H1 (cell line): ENCODE measurements around the gene ARSB. TPM values are rescaled to one million over a fixed set of nuclear protein-coding genes. Genes with fewer than 3 reads are reported as not detected.

ENCODE experiments used
- CTCF ChIA-PET: fragments of 300-600 bp; sonication (Branson Sonifier 250); formaldehyde crosslinking; loops from one replicate; lab custom pipeline; 2021; ENCODE audit not compliant: partially characterized antibody; lab: Charles Lee
- POLR2A ChIA-PET: fragments of 300-600 bp; sonication (Branson Sonifier 250); formaldehyde crosslinking; loops from one replicate; lab custom pipeline; 2021; ENCODE audit warnings: inconsistent platforms; ENCODE audit not compliant: partially characterized antibody; lab: Charles Lee
- DNase-seq, 2 experiments: peaks; one replicate each; pipeline versions ENCODE4 v3.0.0 to v3.0.0-alpha.2; 2010 to 2022; ENCODE audit warnings: low spot score in 2 of 2, low read depth in 1 of 2, mixed read lengths in 1 of 2
- FAIRE-seq: peaks from 2 replicates; lab custom pipeline; 2011; peaks lifted over from hg19 to GRCh38; lab: Jason Lieb, UNC
- H2AFZ ChIP-seq: 2 replicates; pipeline ENCODE4 v1.8.1; 2012; ENCODE audit warnings: low read length, inconsistent platforms
- H2AK5ac ChIP-seq: 2 replicates; pipeline ENCODE4 v1.6.1; 2013; ENCODE audit warnings: low read depth, low read length
- H2BK120ac ChIP-seq: replicated peaks from 2 replicates; pipeline ENCODE3; 2013; ENCODE audit warnings: low read depth, low read length, inconsistent platforms
- H2BK12ac ChIP-seq: 2 replicates; pipeline ENCODE4 v1.6.1; 2013; ENCODE audit warnings: low read depth, low read length
- H2BK15ac ChIP-seq: 2 replicates; pipeline ENCODE4 v1.6.1; 2013; ENCODE audit warnings: low read length
- H2BK20ac ChIP-seq: 2 replicates; pipeline ENCODE4 v1.6.1; 2013; ENCODE audit warnings: low read length
- H2BK5ac ChIP-seq: 2 replicates; pipeline ENCODE4 v1.6.1; 2013; ENCODE audit warnings: low read depth, low read length
- H3K14ac ChIP-seq: 2 replicates; pipeline ENCODE4 v1.6.1; 2013; ENCODE audit warnings: inconsistent platforms; ENCODE audit not compliant: insufficient read length
- H3K18ac ChIP-seq: 2 replicates; pipeline ENCODE4 v1.6.1; 2013; ENCODE audit warnings: low read length; ENCODE audit errors: extremely low read depth
- H3K23ac ChIP-seq: 2 replicates; pipeline ENCODE4 v1.6.1; 2013; ENCODE audit warnings: inconsistent platforms; ENCODE audit not compliant: insufficient read length
- H3K23me2 ChIP-seq: 2 replicates; pipeline ENCODE4 v1.6.1; 2013; ENCODE audit warnings: low read depth, low read length
- H3K27ac ChIP-seq: 2 replicates; pipeline ENCODE4 v1.6.1; 2011; ENCODE audit warnings: low read depth, low read length, inconsistent platforms
- H3K27me3 ChIP-seq, 4 experiments: replicated peaks in 1 of 4; 1 replicate in 1 of 4; 2 replicates in 3 of 4; pipeline versions ENCODE4 v1.6.1 to v1.8.1; 2011 to 2013; ENCODE audit warnings: low read length in 3 of 4, mild to moderate bottlenecking in 3 of 4, inconsistent platforms in 2 of 4, mixed read lengths in 2 of 4, moderate library complexity in 1 of 4; ENCODE audit not compliant: control insufficient read depth in 3 of 4, insufficient read depth in 3 of 4; ENCODE audit errors: extremely low read depth in 1 of 4
- H3K36me3 ChIP-seq, 4 experiments: 2 replicates each; pipeline versions ENCODE4 v1.6.1 to v1.8.1; 2011 to 2013; ENCODE audit warnings: mild to moderate bottlenecking in 4 of 4, low read length in 3 of 4, moderate library complexity in 2 of 4, control low read depth in 1 of 4, inconsistent platforms in 1 of 4; ENCODE audit not compliant: insufficient read depth in 4 of 4, control insufficient read depth in 2 of 4
- H3K4ac ChIP-seq: replicated peaks from 2 replicates; pipeline ENCODE3; 2013; ENCODE audit warnings: low read length, low read depth, mixed read lengths, inconsistent platforms; ENCODE audit not compliant: insufficient read length
- H3K4me1 ChIP-seq, 4 experiments: replicated peaks in 1 of 4; 1 replicate in 1 of 4; 2 replicates in 3 of 4; pipeline versions ENCODE4 v1.6.1 to v1.8.1; 2011 to 2013; ENCODE audit warnings: low read length in 3 of 4, inconsistent platforms in 2 of 4, mixed read lengths in 1 of 4; ENCODE audit not compliant: insufficient read depth in 4 of 4, control insufficient read depth in 3 of 4
- H3K4me2 ChIP-seq, 2 experiments: 2 replicates each; pipeline versions ENCODE4 v1.6.1 to v1.8.1; 2011 to 2013; ENCODE audit warnings: low read depth in 2 of 2, low read length in 2 of 2, control low read depth in 1 of 2, inconsistent platforms in 1 of 2, mild to moderate bottlenecking in 1 of 2; ENCODE audit not compliant: insufficient read depth in 1 of 2
- H3K4me3 ChIP-seq, 4 experiments: fragments of 200-600, 300-600 bp in 1 of 4; sonication (generic), shearing (Covaris generic), sonication (Bioruptor Twin) in 1 of 4; 2 replicates each; pipeline versions ENCODE4 v1.5.1 to v1.8.1; 2011 to 2016; ENCODE audit warnings: low read length in 4 of 4, low read depth in 3 of 4, control low read depth in 2 of 4, inconsistent platforms in 2 of 4, mild to moderate bottlenecking in 2 of 4, mixed read lengths in 1 of 4, moderate library complexity in 1 of 4; ENCODE audit not compliant: insufficient read depth in 2 of 4; ENCODE audit errors: extremely low read depth in 1 of 4
- H3K56ac ChIP-seq: replicated peaks from 2 replicates; pipeline ENCODE3; 2013; ENCODE audit warnings: low read depth, mild to moderate bottlenecking, mixed read lengths, low read length, inconsistent platforms; ENCODE audit not compliant: insufficient read length
- H3K79me1 ChIP-seq: 2 replicates; pipeline ENCODE4 v1.6.1; 2013; ENCODE audit warnings: low read depth, low read length, control low read depth
- H3K79me2 ChIP-seq, 2 experiments: 2 replicates each; pipeline versions ENCODE4 v1.6.1 to v1.8.1; 2012 to 2013; ENCODE audit warnings: low read length in 2 of 2, mild to moderate bottlenecking in 2 of 2, inconsistent platforms in 1 of 2; ENCODE audit not compliant: insufficient read depth in 2 of 2, control insufficient read depth in 1 of 2
- H3K9ac ChIP-seq, 4 experiments: replicated peaks in 1 of 4; 1 replicate in 1 of 4; 2 replicates in 3 of 4; pipeline versions ENCODE4 v1.6.1 to v1.8.1; 2011 to 2013; ENCODE audit warnings: low read depth in 3 of 4, low read length in 3 of 4, control low read depth in 2 of 4, mild to moderate bottlenecking in 2 of 4, moderate library complexity in 2 of 4, inconsistent platforms in 1 of 4; ENCODE audit errors: extremely low read depth in 1 of 4
- H3K9me3 ChIP-seq, 2 experiments: 2 replicates each; pipeline versions ENCODE4 v1.6.1 to v1.8.1; 2012 to 2013; ENCODE audit warnings: mild to moderate bottlenecking in 2 of 2, moderate library complexity in 2 of 2, control low read depth in 1 of 2, inconsistent platforms in 1 of 2, low read depth in 1 of 2, low read length in 1 of 2, mixed read lengths in 1 of 2; ENCODE audit not compliant: insufficient read depth in 2 of 2
- H4K20me1 ChIP-seq, 2 experiments: replicated peaks in 1 of 2; 2 replicates each; pipeline versions ENCODE3 to v1.8.1; 2011 to 2013; ENCODE audit warnings: inconsistent platforms in 2 of 2, low read length in 2 of 2, mild to moderate bottlenecking in 1 of 2; ENCODE audit not compliant: insufficient read depth in 2 of 2, control insufficient read depth in 1 of 2
- H4K5ac ChIP-seq: 2 replicates; pipeline ENCODE4 v1.6.1; 2013; ENCODE audit warnings: low read length, low read depth, mixed read lengths, inconsistent platforms; ENCODE audit not compliant: insufficient read length
- H4K8ac ChIP-seq: 2 replicates; pipeline ENCODE4 v1.8.0; 2013; ENCODE audit warnings: mild to moderate bottlenecking, moderate library complexity, low read length, inconsistent platforms; ENCODE audit not compliant: insufficient read depth; ENCODE audit errors: extremely low read depth
- H4K91ac ChIP-seq: replicated peaks from 2 replicates; pipeline ENCODE3; 2013; ENCODE audit warnings: low read length, mixed read lengths, inconsistent platforms; ENCODE audit not compliant: insufficient read length
- CBX5 ChIP-seq: fragments of 300-800, 300-1000 bp; sonication (generic); IDR thresholded peaks from 2 replicates; pipeline ENCODE4 v1.7.1; 2016; ENCODE audit warnings: antibody characterized with exemption, low read length, low read depth
- CBX8 ChIP-seq: fragments of 300-800, 300-1000 bp; sonication (generic); IDR thresholded peaks from 2 replicates; pipeline ENCODE4 v1.7.1; 2016; ENCODE audit warnings: low read depth, low read length, borderline replicate concordance
- CHD1 ChIP-seq: IDR thresholded peaks from 2 replicates; pipeline ENCODE4 v1.6.1; 2012; ENCODE audit warnings: low read depth, low read length, improper control_type of control experiment
- GTF2F1 ChIP-seq: IDR thresholded peaks from 2 replicates; pipeline ENCODE4 v1.6.1; 2012; ENCODE audit warnings: low read depth, low read length, improper control_type of control experiment, borderline replicate concordance
- JUN ChIP-seq: IDR thresholded peaks from 2 replicates; pipeline ENCODE4 v1.6.1; 2011; ENCODE audit warnings: low read depth, mild to moderate bottlenecking, improper control_type of control experiment, low read length
- KDM4A ChIP-seq: IDR thresholded peaks from one replicate; pipeline ENCODE4 v1.7.1; 2012; ENCODE audit warnings: low read depth, mild to moderate bottlenecking, moderate library complexity, low read length, inconsistent platforms; ENCODE audit not compliant: severe bottlenecking
- KDM5A ChIP-seq: fragments of 200-600 bp; IDR thresholded peaks from 2 replicates; pipeline ENCODE4 v1.7.1; 2012; ENCODE audit warnings: mild to moderate bottlenecking, low read length, inconsistent platforms, mixed read lengths
- MAX ChIP-seq: IDR thresholded peaks from 2 replicates; pipeline ENCODE4 v1.6.1; 2012; ENCODE audit warnings: inconsistent platforms
- NRF1 ChIP-seq: IDR thresholded peaks from 2 replicates; pipeline ENCODE4 v1.6.1; 2011; ENCODE audit warnings: mild to moderate bottlenecking, low read depth, low read length, improper control_type of control experiment
- RBBP5 ChIP-seq: IDR thresholded peaks from 2 replicates; pipeline ENCODE4 v1.7.1; 2012; ENCODE audit warnings: low read depth, mild to moderate bottlenecking, inconsistent platforms, low read length, moderate library complexity, borderline replicate concordance
- RXRA ChIP-seq: IDR thresholded peaks from 2 replicates; pipeline ENCODE4 v1.6.1; 2011; ENCODE audit warnings: low read depth, mild to moderate bottlenecking, low read length, moderate library complexity; ENCODE audit not compliant: insufficient read depth
- SP1 ChIP-seq: IDR thresholded peaks from 2 replicates; pipeline ENCODE4 v1.6.1; 2011; ENCODE audit warnings: low read depth, low read length
- SRF ChIP-seq: IDR thresholded peaks from 2 replicates; pipeline ENCODE4 v1.6.1; 2011; ENCODE audit warnings: mild to moderate bottlenecking, low read depth, low read length, moderate library complexity
- TBP ChIP-seq: IDR thresholded peaks from 2 replicates; pipeline ENCODE4 v1.6.1; 2011; ENCODE audit warnings: low read depth, low read length, improper control_type of control experiment
- WGBS, 2 experiments: shearing (Covaris generic) in 1 of 2; methylation state at CpG; one replicate each; pipeline versions ENCODE4 v1.1.6 to v1.1.7; 2013 to 2015; ENCODE audit warnings: low lambda C conversion rate in 2 of 2, mixed read lengths in 2 of 2, inconsistent platforms in 1 of 2, low coverage in 1 of 2, missing lambda C conversion rate in 1 of 2; ENCODE audit not compliant: insufficient replicate concordance in 2 of 2, insufficient coverage in 1 of 2, insufficient read length in 1 of 2; ENCODE audit errors: extremely low coverage in 1 of 2, missing lambda C conversion rate in 1 of 2; 5-methylcytosine and 5-hydroxymethylcytosine counted together
- polyA plus RNA-seq, 7 experiments: library from polyadenylated mRNA; depleted of rRNA in 3 of 7; stranded (reverse) in 5 of 7; unstranded in 2 of 7; fragments of >200 nt in 5 of 7; fragments of 200-250 nt in 2 of 7; gene quantifications; 1 replicate in 5 of 7; 2 replicates in 1 of 7; 4 replicates in 1 of 7; pipeline versions ENCODE4 v1.2.1 to v1.2.3, GENCODE V29; 2011 to 2013; ENCODE audit warnings: missing spikeins in 2 of 7, mixed read lengths in 2 of 7
- total RNA-seq: library from RNA; stranded (reverse); fragmentation: NEBNext Ultra II Directional; extraction: Animal tissue kit (Norgen Biotek cat#: 25700); gene quantifications from 2 replicates; pipeline ENCODE4 v1.2.1, GENCODE V29; 2021

The ARSB gene
- total and polyA plus RNA-seq, 2 of the 8 experiments (the other 6 are each of a cell fraction or from before 2014, with no cell fraction given), result 6.4 to 13.9 TPM

- H2BK20ac ChIP-seq, result no peak overlapping the region
- no peak overlapping the region for H3K4ac ChIP-seq
- H4K5ac ChIP-seq, result no peak overlapping the region
- H3K27me3 ChIP-seq, result no peaks in the 10 kb centered on the region
- H2AK5ac ChIP-seq, result no peak overlapping the region
- H4K20me1 ChIP-seq, result no peaks in the 10 kb centered on the region
- no peak overlapping the region for H2AFZ ChIP-seq
- H3K79me1 ChIP-seq, result no peaks in the 10 kb centered on the region
- H3K23ac ChIP-seq, result no peak overlapping the region
- H3K4me3 ChIP-seq, result no peak overlapping the region
- H3K4me2 ChIP-seq, result no peak overlapping the region
- no peak overlapping the region for H2BK12ac ChIP-seq
- no peaks in the 10 kb centered on the region for H3K36me3 ChIP-seq
- DNase-seq (no peak), FAIRE-seq (no peak)
- CTCF ChIA-PET, result interaction anchor here (0.8 to 1.6 kb wide), 6 partner anchors 10 to 210 kb away, joined by 3 to 9 read pairs (median 4); no protein-coding TSS in a partner anchor
- no peak overlapping the region for H2BK5ac ChIP-seq
- H3K4me1 ChIP-seq, result peaks cover 0 to 16% (median 6%) of the 10 kb centered on the region in 4 experiments; a peak in 5 of 7 replicates
- H3K23me2 ChIP-seq, result no peaks in the 10 kb centered on the region
- H3K56ac ChIP-seq, result no peak overlapping the region
- no peak overlapping the region for H4K8ac ChIP-seq
- WGBS, 2 experiments, result 92% methylated on average over 8 of the region's 8 CpGs; no CpG with 5 or more reads in 1 of the 2 experiments
- H3K27ac ChIP-seq, result no peak overlapping the region
- H2BK120ac ChIP-seq, result no peak overlapping the region
- H3K18ac ChIP-seq, result no peak overlapping the region
- no peak overlapping the region for H3K14ac ChIP-seq
- no peaks in the 10 kb centered on the region for H3K9me3 ChIP-seq
- no peak overlapping the region for H2BK15ac ChIP-seq
- H3K9ac ChIP-seq, result no peak overlapping the region
- no peaks in the 10 kb centered on the region for H3K79me2 ChIP-seq
- POLR2A ChIA-PET, result no interaction called here
- peak overlapping the region; percentile 39 for H4K91ac ChIP-seq
- no peak for TF ChIP-seq MAX
- TF ChIP-seq KDM5A, result no peak
- TF ChIP-seq GTF2F1, result no peak
- no peak for TF ChIP-seq SRF
- no peak for TF ChIP-seq TBP
- no peak for TF ChIP-seq CHD1
- no peak for TF ChIP-seq JUN
- TF ChIP-seq RXRA, result no peak
- no peak for TF ChIP-seq NRF1
- TF ChIP-seq KDM4A, result no peak
- no peak for TF ChIP-seq RBBP5
- TF ChIP-seq CBX8, result no peak
- TF ChIP-seq CBX5, result no peak
- no peak for TF ChIP-seq SP1
Observed at GRCh38 chr5:78922879-78923621, 62.1 kb downstream of the ARSB start.
